Measurements from ENCODE around the gene USP48. TPM values are rescaled to one million over a fixed set of nuclear protein-coding genes. Genes with fewer than 3 reads are reported as not detected.

The USP48 gene
- total and polyA plus RNA-seq, 2 of the 13 experiments (the other 11 are each of a cell fraction or from before 2014, with no cell fraction given) = 30.4 to 30.7 TPM

- TF ChIP-seq ZNF660 (CRISPR knock-in tag; IDR thresholded peaks at IDR 0.05; ENCODE audit: borderline replicate concordance, low read depth) (no peak), FOXA3 (CRISPR knock-in tag; IDR thresholded peaks at IDR 0.05) (peak; percentile 33; the same call in 1 of the 2 replicates), ZNF503 (CRISPR knock-in tag; IDR thresholded peaks at IDR 0.05) (no peak), ZNF275 (CRISPR knock-in tag; IDR thresholded peaks at IDR 0.05; ENCODE audit: borderline replicate concordance) (no peak), ZNF512B (CRISPR knock-in tag; IDR thresholded peaks at IDR 0.05; ENCODE audit: borderline replicate concordance) (no peak), SIX1 (CRISPR knock-in tag; IDR thresholded peaks at IDR 0.05; ENCODE audit: borderline replicate concordance) (no peak), EHMT2 (IDR thresholded peaks at IDR 0.05; ENCODE audit: borderline replicate concordance, low read depth, low read length) (no peak), ZNF766 (CRISPR knock-in tag; IDR thresholded peaks at IDR 0.05; ENCODE audit: borderline replicate concordance) (no peak), BRD4 (CRISPR knock-in tag; IDR thresholded peaks at IDR 0.05) (no peak), NCOA1 (CRISPR knock-in tag; IDR thresholded peaks at IDR 0.05) (no peak), SAP130 (CRISPR knock-in tag; IDR thresholded peaks at IDR 0.05; ENCODE audit: low read depth) (peak; percentile 57), GTF3A (CRISPR knock-in tag; conservative IDR thresholded peaks at IDR 0.05) (no peak), SIX4 (CRISPR knock-in tag; IDR thresholded peaks at IDR 0.05) (no peak), PRPF4 (IDR thresholded peaks at IDR 0.05; ENCODE audit: low read depth, low read length, poor library complexity, severe bottlenecking) (no peak), MATR3 (CRISPR knock-in tag; IDR thresholded peaks at IDR 0.05) (no peak), XRCC5 (optimal IDR thresholded peaks at IDR 0.05; ENCODE audit: low read length) (peak; percentile 19), NR2C2 (CRISPR knock-in tag; IDR thresholded peaks at IDR 0.05; ENCODE audit: borderline replicate concordance) (no peak), ARNTL (CRISPR knock-in tag; IDR thresholded peaks at IDR 0.05) (peak; percentile 72; the same call in 1 of the 2 replicates), SETDB1 (CRISPR knock-in tag; IDR thresholded peaks at IDR 0.05; ENCODE audit: borderline replicate concordance) (no peak), NFATC3 (CRISPR knock-in tag; IDR thresholded peaks at IDR 0.05) (no peak), TBX3 (IDR thresholded peaks at IDR 0.05; ENCODE audit: borderline replicate concordance) (no peak), DNMT3B (CRISPR knock-in tag; conservative IDR thresholded peaks at IDR 0.05) (no peak)
Measured at GRCh38 chr1:21666576-21667320, 116.2 kb downstream of the USP48 start (continued).
